GM12874 (cell line): ENCODE results near the gene RBM33.

Experiments used
- TF ChIP-seq, protein P1 (sequence below): IDR thresholded peaks from 2 replicates; pipeline ENCODE4 v1.5.1; 2011; ENCODE audit warnings: low read depth, mild to moderate bottlenecking, control low read depth, low read length, moderate library complexity; ENCODE audit not compliant: insufficient read depth

RBM33 gene

DNA sequence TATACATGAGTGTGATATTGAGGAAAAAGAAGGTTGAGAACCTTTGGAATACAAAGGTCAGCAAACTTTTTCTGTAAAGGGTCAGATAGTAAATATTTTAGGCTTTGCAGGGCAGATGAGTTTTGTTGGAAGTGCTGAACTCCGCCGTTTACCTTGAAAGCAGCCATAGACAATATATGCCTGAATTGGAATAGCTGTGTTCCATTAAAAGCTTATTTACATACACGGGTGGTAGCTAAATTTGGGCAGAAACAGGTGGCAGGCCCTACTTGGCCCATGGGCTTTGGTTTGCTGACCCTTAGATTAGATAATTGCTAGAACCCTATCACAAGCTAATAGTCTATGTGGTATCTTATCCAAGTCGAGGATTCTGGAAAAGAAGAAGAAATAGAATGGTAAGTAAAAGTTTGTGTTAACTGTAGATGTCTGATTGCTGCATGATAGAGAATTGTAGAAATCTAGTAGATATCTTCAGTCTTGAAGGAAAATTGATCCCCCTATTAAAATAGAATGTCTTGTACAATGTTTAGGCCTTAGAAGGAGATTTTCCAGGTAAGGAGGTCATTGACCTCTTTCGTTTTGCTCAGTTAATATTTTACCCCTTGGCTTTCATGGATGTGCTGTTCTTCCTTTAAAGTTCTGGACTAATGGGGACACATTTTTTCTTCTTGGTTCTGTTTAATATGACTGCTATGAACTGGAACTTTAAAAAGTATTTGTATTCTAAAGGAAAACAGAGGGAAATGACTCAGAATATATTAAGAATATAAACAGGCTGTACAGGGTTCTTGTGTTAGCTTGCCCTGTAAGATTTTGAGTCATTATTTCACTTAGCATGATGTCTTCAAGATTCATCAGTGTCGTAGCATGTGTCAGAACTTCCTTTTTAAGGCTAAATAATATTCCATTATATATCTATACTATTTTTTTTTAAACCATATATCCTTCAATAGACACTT is 8.0 kb downstream of the RBM33 start:
- TF ChIP-seq, protein P1, sequence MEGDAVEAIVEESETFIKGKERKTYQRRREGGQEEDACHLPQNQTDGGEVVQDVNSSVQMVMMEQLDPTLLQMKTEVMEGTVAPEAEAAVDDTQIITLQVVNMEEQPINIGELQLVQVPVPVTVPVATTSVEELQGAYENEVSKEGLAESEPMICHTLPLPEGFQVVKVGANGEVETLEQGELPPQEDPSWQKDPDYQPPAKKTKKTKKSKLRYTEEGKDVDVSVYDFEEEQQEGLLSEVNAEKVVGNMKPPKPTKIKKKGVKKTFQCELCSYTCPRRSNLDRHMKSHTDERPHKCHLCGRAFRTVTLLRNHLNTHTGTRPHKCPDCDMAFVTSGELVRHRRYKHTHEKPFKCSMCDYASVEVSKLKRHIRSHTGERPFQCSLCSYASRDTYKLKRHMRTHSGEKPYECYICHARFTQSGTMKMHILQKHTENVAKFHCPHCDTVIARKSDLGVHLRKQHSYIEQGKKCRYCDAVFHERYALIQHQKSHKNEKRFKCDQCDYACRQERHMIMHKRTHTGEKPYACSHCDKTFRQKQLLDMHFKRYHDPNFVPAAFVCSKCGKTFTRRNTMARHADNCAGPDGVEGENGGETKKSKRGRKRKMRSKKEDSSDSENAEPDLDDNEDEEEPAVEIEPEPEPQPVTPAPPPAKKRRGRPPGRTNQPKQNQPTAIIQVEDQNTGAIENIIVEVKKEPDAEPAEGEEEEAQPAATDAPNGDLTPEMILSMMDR, result no peak

DNA sequence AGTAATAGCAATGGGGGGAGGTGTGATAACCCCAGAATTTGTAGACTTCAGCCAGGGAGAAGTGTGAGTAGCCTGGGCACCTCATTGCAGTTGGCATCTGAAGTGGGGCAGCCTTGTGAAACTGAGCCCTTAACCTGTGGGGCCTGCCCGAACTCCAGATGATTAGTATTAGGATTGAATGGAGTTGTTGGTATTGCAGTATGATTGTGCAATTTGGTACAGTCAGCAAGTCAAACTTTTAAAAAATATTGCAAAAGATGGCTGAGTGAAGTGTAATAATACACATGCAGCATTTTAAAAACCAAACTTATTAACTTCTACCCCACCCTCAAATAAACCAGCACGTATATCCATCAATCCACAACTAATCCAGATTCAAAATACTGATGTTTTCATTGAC is 9.3 kb downstream of the RBM33 start:
- TF ChIP-seq, protein P1, result no peak

DNA sequence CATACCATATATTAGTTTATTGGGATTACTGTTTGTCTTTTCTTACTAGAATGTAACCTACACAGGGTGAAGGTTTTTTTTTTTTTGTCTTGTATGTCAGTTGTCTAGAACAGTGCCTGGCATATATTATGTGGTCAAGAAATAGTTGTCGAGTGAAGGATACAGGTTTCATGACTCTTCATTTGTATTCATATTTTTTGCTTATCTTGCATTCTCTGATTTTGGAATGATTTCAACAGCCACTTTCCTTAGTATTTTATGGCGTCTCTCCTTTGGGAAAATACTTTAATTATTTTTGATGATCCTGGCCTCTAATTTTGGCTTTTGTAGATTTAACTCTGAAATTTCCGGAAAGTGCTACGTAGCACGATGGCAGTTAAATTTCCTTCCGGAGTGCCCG is 12.4 kb downstream of the RBM33 start:
- TF ChIP-seq, protein P1, result no peak

DNA sequence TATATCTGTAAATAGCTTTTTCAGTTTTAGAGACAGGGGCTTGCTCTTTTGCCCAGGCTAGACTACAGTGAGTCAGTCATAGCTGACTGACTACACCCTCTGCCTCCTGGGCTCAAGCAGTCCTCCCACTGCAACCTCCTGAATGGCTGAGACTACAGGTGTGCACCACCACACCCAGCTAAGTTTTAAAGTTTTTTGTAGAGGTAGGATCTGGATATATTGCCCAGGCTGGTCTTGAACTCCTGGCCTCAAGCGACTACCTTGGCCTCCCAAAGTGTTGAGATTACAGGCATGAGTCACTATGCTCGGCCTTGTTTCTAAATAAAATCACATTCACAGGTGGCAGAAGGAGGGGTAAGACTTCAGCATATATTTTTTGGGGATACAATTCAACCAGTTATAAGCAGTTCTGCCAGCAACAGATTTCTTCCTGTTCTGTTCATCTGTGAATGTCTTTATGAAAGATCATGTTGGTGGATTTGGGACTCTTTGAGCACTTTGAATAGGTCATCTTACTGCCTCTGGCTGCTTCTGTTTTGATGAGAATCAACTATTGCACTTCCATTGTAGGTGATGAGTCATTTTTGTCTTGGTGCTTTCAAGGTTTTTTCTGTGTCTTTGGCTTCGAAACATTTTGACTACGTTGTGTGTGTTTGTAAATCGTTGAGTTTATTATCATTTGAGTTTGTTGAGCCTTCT is 15.7 kb downstream of the RBM33 start:
- TF ChIP-seq, protein P1, result no peak

DNA sequence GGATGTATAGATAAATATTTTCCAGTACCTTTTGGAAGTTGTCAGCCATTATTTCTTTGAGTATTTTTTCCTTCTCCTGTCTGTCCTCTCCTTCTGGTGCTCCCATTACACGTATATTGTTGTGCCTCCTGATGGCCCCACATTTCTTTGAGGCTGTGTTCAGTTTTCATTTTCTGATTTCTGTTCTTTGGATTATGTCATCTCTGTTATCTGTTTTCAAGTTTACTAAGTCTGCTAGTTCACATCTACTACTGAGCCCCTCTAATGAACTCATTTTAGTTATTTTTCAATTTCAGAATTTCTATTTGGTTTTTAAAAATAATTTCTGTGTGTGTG is 16.3 kb downstream of the RBM33 start:
- TF ChIP-seq, protein P1, result no peak

DNA sequence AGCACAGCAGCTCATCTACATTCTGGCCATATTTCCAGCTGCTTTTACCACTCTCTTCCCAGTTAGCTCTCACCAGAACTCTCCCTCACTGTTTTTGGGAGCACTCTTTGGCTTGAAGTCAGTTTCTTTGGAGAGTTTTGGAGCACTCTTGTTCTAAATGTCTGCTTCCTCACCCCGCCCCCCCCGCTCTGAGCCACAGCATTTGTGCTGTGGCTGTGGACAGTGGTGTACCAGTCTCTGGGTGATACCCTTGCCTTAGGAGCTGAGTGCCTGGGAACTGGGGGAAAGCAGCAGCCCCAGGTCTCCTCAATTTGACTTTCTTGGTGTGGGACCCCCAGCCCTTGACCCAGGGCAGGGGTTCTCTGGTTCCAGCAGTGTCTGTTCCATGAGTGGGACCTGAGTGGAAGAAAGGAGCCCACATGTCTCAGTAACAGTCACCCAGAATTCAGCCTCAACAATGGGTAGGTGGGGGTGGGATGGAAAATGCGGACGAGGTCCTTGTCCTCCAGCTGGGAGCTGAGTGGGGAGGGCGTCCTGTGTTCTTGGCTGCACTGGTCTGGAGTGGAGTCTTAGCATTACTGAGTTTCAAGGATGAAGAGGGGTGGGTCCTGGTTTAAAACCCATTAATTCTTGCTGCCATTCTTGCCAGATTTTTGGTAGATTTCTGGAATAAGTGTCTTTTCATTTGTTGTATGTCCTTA is 18.0 kb downstream of the RBM33 start:
- TF ChIP-seq, protein P1, result no peak

DNA sequence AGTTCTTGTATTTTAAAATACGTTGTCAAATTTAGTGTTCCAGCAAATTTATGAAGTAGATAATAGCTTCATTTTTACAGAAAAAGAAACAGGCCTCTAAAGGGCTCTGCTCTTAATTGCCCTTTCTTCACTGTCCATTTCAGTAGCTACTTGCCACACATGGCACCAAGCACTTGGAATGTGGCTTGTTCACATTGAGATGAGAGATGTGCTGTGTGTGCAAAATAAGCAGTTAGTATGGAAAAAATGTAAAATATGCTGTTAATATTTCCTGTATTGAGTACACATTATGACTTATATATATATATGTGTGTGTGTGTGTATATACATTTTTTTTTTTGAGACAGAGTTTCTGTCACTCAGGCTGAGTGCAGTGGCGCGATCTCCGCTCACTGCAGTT is 19.5 kb downstream of the RBM33 start:
- TF ChIP-seq, protein P1, result no peak
